SIG-M5 (cell line): ENCODE results near the gene TRIP6.
"Not testable (repeated sequence)": the region's sequence is repeated elsewhere in the genome, so short reads cannot be mapped to it uniquely, and the experiment has no call there.

Experiments
- DNase-seq: peaks from one replicate; lab custom pipeline; 2025; lab: John Stamatoyannopoulos, UW

Gene TRIP6

GRCh38 chr7:100890653-100891567, 23.7 kb downstream of the TRIP6 start:
- no peak for DNase-seq

GRCh38 chr7:100891568-100892247, 24.5 kb downstream of the TRIP6 start:
- DNase-seq, result no peak

- DNase-seq, result no peak
These were observed 25.5 kb downstream of the TRIP6 start for GRCh38 chr7:100892364-100893317.

- DNase-seq, result no peak
These were observed 26.2 kb downstream of the TRIP6 start for GRCh38 chr7:100893318-100893895.

GRCh38 chr7:100893910-100894721, 26.9 kb downstream of the TRIP6 start:
- no peak for DNase-seq

- no peak for DNase-seq
These were observed 27.9 kb downstream of the TRIP6 start for GRCh38 chr7:100894860-100895700.

GRCh38 chr7:100895701-100895955, 28.4 kb downstream of the TRIP6 start, which contains the start of gene ACHE:
Gene ACHE (minus strand): TSS chr7:100895888. CDS start chr7:100894232, 1,656 bp downstream.
- no peak for DNase-seq

GRCh38 chr7:100895956-100896731, 29.0 kb downstream of the TRIP6 start:
- DNase-seq, result no peak

- DNase-seq, result no peak
These were observed 29.8 kb downstream of the TRIP6 start for GRCh38 chr7:100896732-100897608.

- DNase-seq, result no peak
These were observed 30.7 kb downstream of the TRIP6 start for GRCh38 chr7:100897772-100898454.

GRCh38 chr7:100899432-100899831, 32.2 kb downstream of the TRIP6 start:
- no peak for DNase-seq

- no peak for DNase-seq
These were observed 33.8 kb downstream of the TRIP6 start for GRCh38 chr7:100900978-100901377.

- DNase-seq, result no peak
These were observed 34.7 kb downstream of the TRIP6 start for GRCh38 chr7:100901921-100902332.

GRCh38 chr7:100902638-100903037, 35.5 kb downstream of the TRIP6 start:
- no peak for DNase-seq

- no peak for DNase-seq
These were observed 41.3 kb downstream of the TRIP6 start for GRCh38 chr7:100908512-100908911.

- not testable (repeated sequence) for DNase-seq
These were observed 43.3 kb downstream of the TRIP6 start for GRCh38 chr7:100910443-100910842.

- DNase-seq, result no peak
These were observed 44.3 kb downstream of the TRIP6 start for GRCh38 chr7:100911484-100911883.
